Prostate gland (tissue), 2 donors: ENCODE results near the gene UCHL5.

Source experiments
- POLR2A ChIP-seq: fragments of 450-650 bp; IDR thresholded peaks from one replicate; pipeline ENCODE4 v1.6.1; 2016; ENCODE audit warnings: antibody characterized with exemption, mild to moderate bottlenecking
- POLR2AphosphoS5 ChIP-seq: sonication (generic); formaldehyde crosslinking; IDR thresholded peaks from one replicate; pipeline ENCODE4 v1.6.1; 2017; ENCODE audit warnings: antibody characterized with exemption
- TF ChIP-seq, protein P1 (sequence below), 4 experiments: fragments of 200-600 bp in 2 of 4; fragments of 450-650 bp in 2 of 4; sonication (generic) in 2 of 4; IDR thresholded peaks; 1 replicate in 3 of 4; 2 replicates in 1 of 4; pipeline ENCODE4 v1.5.1; 2016 to 2019; ENCODE audit warnings: antibody characterized with exemption in 4 of 4, mild to moderate bottlenecking in 2 of 4, moderate library complexity in 2 of 4

DNA sequence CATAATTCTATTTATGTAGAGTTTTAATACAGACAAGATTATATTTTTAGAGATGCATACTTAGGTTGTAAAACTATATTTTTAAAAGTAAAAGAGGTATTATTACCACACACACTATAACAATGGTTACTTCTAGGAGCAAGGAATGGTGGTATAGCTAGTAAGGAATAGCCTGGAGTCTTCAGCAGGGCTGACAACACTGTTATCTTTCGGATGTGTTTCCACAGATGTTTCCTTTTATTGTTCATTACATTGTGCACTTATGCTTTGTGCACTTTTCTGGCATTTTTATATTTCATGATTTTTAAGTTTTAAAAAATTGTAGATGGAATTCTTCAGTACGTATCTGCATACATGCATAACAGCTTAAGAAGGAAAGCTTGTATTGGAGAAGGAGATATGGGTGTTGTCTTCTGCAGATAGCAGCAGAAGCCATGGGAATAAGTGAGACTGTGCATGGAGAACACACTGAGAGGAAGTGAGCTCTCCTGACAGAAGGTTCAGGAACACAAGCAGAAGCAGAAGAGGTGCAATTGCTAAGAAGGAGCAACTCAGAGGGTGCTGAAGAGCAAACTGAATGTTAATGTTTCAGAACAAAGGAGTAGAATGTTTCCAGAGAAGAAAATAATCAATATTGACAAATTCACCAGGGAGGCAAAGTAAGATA, 91.8 kb downstream of the UCHL5 start:
- TF ChIP-seq, protein P1, sequence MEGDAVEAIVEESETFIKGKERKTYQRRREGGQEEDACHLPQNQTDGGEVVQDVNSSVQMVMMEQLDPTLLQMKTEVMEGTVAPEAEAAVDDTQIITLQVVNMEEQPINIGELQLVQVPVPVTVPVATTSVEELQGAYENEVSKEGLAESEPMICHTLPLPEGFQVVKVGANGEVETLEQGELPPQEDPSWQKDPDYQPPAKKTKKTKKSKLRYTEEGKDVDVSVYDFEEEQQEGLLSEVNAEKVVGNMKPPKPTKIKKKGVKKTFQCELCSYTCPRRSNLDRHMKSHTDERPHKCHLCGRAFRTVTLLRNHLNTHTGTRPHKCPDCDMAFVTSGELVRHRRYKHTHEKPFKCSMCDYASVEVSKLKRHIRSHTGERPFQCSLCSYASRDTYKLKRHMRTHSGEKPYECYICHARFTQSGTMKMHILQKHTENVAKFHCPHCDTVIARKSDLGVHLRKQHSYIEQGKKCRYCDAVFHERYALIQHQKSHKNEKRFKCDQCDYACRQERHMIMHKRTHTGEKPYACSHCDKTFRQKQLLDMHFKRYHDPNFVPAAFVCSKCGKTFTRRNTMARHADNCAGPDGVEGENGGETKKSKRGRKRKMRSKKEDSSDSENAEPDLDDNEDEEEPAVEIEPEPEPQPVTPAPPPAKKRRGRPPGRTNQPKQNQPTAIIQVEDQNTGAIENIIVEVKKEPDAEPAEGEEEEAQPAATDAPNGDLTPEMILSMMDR (IDR thresholded peaks at IDR 0.05) = no peak
- TF ChIP-seq POLR2A = no peak
- no peak for TF ChIP-seq POLR2AphosphoS5
